GM21526 (cell line): ENCODE results near the gene SLC25A41.

ENCODE experiments used
- ATAC-seq: cut with Tn5 transposase; IDR thresholded peaks from one replicate; pipeline ENCODE4 v1.9.1; 2021; ENCODE audit warnings: moderate library complexity; ENCODE audit not compliant: unreplicated experiment, low FRiP score

SLC25A41 gene

GRCh38 chr19:6460099-6460884, 26.7 kb upstream of the SLC25A41 start:
- peak; percentile 63 for ATAC-seq

GRCh38 chr19:6459262-6460098, 25.9 kb upstream of the SLC25A41 start, which contains the start of gene SLC25A23:
TSS of gene SLC25A23 (minus strand) at chr19:6459792. CDS start at chr19:6459628, 164 bp downstream.
- ATAC-seq = peak; percentile 27

GRCh38 chr19:6458695-6459261, 25.2 kb upstream of the SLC25A41 start:
- ATAC-seq = no peak

DNA sequence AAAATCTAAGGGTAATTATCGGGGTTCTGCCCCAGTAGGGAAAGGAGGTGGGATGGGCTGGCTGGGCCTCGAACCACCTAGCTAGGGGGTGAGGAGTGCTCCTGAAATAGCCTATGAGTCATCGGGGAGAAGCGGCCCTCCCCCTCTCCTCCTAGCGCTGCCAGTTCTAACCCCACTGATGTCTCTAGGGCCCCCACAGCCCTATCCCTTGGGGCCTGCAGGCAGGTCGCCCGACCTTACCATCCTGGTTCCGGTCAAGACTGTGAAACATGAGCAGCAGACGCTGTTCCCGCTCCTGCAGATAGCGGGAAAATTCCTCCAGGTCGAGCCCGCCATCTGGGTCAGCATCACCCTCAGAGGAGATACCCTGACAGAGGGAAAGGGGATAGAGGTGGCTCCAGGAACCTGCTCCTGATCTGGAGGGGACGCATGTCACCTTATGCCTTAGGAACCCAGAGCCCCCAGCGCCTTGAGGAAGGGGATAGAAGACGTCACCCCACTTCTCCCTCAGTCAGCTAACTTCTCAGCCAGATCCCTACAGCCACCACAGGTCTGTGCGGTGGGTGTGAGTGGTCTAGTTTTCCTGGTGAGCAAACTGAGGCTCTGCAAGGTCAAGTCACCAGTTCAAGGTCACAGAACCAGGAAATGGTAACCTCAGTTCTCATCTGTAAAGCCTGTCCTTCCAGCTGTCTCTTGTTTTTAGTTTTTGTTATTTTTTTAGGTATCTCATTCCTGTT, 24.6 kb upstream of the SLC25A41 start:
- ATAC-seq = no peak

DNA sequence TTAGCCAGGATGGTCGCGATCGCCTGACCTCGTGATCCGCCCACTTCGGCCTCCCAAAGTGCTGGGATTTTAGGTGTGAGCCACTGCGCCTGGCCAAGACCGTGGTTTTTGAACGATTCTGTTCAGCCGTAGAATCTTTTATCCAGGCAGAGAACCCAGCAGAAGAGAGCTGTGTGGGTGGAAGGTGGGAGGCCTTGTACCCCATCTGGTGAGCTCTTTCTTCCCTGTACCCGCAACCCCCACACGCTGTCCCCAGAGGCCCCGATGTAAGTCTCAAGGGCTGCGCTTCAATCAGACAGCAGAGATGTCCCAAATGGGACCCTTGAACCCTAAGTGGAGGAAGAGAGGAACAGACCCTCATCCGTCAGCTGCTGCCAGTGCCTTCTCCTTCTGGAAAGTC, 22.4 kb upstream of the SLC25A41 start:
- no peak for ATAC-seq

- no peak for ATAC-seq
These were observed 20.5 kb upstream of the SLC25A41 start for GRCh38 chr19:6453951-6454565.

- ATAC-seq = no peak
These were observed 19.3 kb upstream of the SLC25A41 start for GRCh38 chr19:6452899-6453298.

DNA sequence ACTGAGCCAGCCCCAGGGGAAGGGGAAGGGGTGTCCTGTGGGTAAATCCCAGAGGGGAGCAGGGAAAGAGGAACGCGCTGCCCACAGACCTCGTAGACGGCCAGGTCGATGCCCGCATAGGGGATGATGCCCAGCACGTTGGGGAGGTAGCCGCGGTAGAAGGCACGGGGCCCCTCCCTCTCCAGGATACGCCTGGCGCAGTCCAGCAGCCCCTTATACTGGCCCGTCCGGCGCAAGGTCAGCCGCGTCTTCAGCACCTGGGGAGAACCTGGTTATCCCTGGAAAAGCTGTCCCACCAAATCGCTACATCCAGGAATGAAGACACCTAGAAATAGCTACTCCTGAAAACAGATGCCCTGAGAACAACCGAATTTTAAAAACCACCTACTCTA, 18.7 kb upstream of the SLC25A41 start:
- ATAC-seq = no peak

- ATAC-seq = no peak
These were observed 18.1 kb upstream of the SLC25A41 start for GRCh38 chr19:6451583-6452222.

DNA sequence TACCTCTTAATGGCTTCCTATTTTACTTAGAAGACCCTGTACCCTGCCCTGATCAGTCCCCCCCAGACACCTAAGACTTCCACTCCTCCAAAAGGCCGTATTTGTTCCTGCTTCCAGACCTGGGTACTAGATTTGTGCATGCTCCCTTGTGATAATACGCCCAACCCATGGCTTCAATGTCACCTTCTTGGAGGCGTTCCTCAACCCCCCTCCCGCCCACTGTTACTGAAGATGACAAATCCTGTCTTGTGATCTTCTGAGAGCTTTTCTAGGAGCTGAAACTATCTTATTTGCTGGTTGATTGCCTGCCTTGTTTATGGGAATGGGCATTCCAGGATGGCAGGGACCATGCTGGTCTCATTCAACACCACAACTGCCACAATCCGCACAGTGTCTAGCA, 16.6 kb upstream of the SLC25A41 start:
- ATAC-seq = no peak

DNA sequence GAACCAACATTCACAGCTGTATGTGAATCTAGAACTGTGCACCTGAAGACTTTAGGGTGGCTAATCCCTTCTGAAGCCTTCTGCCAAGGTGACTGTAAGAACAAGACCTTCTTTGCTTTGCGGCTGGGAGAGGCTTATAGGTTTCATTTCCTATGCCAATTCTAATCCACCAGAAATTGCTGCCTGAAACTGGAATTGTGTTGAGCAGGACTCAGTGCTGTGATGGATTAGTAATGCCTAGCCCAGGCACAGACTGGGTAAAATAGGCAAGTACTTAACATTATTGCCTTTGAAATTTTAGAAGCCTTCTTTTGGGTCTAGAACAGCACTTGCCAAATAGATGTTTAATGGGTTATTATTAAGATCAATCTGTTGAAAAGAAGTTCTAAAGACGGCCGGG, 14.5 kb upstream of the SLC25A41 start:
- ATAC-seq = no peak

- ATAC-seq = no peak
These were observed 12.9 kb upstream of the SLC25A41 start for GRCh38 chr19:6446452-6446851.

GRCh38 chr19:6443986-6444385, 10.4 kb upstream of the SLC25A41 start:
- no peak for ATAC-seq

DNA sequence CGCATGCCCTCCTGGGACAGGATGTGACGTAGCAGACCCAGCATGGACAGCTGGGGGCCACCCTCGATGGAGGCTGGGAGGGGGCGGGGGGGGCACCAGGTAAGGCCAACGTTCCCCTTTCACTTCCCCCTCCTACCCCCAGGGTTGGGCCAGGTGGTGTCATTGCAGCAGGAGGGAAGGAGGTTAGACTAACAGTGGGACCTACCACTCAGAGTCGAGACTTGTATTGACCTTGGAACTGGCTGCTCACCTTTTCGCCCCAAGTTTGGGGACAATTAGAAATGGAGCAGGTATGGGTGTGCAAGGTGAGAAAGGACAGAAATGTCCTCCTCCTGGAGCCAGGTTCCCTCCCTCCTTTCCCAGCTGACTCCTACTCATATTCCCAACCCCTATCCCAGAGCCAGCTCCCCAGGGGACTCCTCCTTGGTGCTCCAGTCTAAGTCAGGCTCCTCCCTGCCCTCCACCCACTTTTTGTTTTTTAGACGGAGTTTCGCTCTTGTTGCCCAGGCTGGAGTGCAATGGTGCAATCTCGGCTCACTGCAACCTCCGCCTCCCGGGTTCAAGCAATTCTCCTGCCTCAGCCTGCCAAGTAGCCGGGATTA, 8.6 kb upstream of the SLC25A41 start:
- no peak for ATAC-seq

DNA sequence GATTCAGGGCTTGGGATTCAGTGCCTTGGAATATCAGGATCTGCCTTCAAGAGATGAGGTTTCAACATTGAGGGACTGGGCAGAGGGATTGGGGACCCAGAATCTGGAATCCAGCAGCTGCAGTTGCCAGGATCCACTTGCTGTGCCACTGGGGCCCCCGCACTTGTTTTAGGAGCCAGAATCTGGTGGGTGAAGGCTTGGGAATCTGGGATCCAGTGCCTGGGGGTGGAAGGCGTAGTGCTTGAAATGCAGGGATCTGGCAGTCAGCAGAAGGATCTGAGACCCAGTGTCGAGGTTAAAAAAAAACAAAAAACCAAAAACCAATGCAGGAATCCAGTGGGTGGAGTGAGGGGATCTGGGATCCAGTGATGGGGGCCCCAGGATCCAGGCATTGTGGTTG, 7.3 kb upstream of the SLC25A41 start:
- no peak for ATAC-seq

- no peak for ATAC-seq
These were observed 6.2 kb upstream of the SLC25A41 start for GRCh38 chr19:6439743-6440142.

GRCh38 chr19:6433165-6433564, 398 bp downstream of the SLC25A41 start:
- no peak for ATAC-seq

GRCh38 chr19:6431891-6432290, 1.7 kb downstream of the SLC25A41 start:
- no peak for ATAC-seq

GRCh38 chr19:6429419-6430221, 3.9 kb downstream of the SLC25A41 start:
- no peak for ATAC-seq
